ENCODE data around the gene SUPT5H. TPM values are rescaled to one million over a fixed set of nuclear protein-coding genes. Genes with fewer than 3 reads are reported as not detected.

SUPT5H gene
- polyA plus RNA-seq, 1 donor from 2014 or later = 92.5 TPM

DNA sequence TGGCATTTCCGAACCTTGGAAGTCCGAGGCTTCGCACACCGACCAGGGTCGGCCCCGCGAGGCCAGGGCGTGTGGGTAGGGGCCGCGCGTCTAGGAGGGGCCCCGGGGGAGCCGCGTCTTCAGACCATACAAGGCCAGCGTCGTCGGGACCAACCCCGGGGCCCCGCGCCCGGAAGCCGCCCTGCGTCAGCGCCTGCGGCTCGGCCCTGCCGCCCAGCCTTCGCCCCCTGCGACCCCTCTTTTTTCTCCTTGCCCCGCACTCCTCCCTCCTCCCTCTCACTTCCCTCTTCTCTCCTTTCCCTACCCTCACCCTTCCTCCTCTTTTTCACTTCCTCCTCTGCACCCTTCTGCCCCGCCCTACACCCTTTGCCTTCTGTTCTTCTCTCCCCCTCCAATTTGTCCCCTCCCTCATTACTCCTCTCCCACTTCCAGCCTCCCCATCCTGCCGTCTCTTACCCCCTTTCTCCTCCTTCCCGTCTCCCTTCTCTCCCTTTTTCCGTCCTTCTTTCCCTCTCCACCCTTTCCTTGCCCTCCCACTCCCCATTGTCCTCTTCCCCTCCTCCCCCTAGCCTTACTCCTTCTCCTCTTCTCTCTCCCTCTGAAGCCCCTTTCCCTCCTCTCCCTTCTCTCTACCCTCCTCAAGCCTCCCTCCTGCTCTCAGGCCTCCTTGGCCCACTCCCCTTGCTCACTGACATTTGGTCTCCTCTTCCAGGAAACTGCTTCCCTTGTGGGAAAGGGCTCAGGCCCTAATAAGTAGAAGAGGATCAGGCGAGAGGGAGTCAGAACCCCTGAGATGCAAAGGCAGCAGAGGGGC lies 35.2 kb upstream of the SUPT5H start:
- H3K27ac ChIP-seq (ENCODE audit: low read length) = no peak overlapping the region
- H4K20me1 ChIP-seq (ENCODE audit: insufficient read depth) = no peaks in the 10 kb centered on the region
- peak overlapping the region; percentile 52 for H3K9ac ChIP-seq (ENCODE audit: low read length)
- H3K9me3 ChIP-seq (ENCODE audit: low read length) = no peaks in the 10 kb centered on the region
- no peaks in the 10 kb centered on the region for H3K36me3 ChIP-seq (ENCODE audit: insufficient read depth, low read length)
- peaks cover 18% of the 10 kb centered on the region for H3K79me2 ChIP-seq (replicated peaks; ENCODE audit: insufficient read depth, low read length)
- no peak overlapping the region for H2AFZ ChIP-seq (ENCODE audit: low read depth, low read length)
- H3K4me2 ChIP-seq (ENCODE audit: low read length) = no peak overlapping the region
- H3K27me3 ChIP-seq (ENCODE audit: insufficient read depth, low read depth, low read length) = peaks cover 52% of the 10 kb centered on the region
- no peaks in the 10 kb centered on the region for H3F3A ChIP-seq (ENCODE audit: insufficient read depth, low read length, poor library complexity, severe bottlenecking)
- no peaks in the 10 kb centered on the region for H3K9me2 ChIP-seq (ENCODE audit: insufficient read depth, low read length)
- no peak for TF ChIP-seq TAF1 (IDR thresholded peaks at IDR 0.05; ENCODE audit: low read depth)
- TF ChIP-seq MXI1 (conservative IDR thresholded peaks at IDR 0.05; ENCODE audit: poor library complexity, severe bottlenecking) = no peak
- TF ChIP-seq, protein P1, sequence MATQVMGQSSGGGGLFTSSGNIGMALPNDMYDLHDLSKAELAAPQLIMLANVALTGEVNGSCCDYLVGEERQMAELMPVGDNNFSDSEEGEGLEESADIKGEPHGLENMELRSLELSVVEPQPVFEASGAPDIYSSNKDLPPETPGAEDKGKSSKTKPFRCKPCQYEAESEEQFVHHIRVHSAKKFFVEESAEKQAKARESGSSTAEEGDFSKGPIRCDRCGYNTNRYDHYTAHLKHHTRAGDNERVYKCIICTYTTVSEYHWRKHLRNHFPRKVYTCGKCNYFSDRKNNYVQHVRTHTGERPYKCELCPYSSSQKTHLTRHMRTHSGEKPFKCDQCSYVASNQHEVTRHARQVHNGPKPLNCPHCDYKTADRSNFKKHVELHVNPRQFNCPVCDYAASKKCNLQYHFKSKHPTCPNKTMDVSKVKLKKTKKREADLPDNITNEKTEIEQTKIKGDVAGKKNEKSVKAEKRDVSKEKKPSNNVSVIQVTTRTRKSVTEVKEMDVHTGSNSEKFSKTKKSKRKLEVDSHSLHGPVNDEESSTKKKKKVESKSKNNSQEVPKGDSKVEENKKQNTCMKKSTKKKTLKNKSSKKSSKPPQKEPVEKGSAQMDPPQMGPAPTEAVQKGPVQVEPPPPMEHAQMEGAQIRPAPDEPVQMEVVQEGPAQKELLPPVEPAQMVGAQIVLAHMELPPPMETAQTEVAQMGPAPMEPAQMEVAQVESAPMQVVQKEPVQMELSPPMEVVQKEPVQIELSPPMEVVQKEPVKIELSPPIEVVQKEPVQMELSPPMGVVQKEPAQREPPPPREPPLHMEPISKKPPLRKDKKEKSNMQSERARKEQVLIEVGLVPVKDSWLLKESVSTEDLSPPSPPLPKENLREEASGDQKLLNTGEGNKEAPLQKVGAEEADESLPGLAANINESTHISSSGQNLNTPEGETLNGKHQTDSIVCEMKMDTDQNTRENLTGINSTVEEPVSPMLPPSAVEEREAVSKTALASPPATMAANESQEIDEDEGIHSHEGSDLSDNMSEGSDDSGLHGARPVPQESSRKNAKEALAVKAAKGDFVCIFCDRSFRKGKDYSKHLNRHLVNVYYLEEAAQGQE (IDR thresholded peaks at IDR 0.05; ENCODE audit: borderline replicate concordance) = no peak
- H3K4me3 ChIP-seq (ENCODE audit: low read length) = peak overlapping the region; percentile 67

DNA sequence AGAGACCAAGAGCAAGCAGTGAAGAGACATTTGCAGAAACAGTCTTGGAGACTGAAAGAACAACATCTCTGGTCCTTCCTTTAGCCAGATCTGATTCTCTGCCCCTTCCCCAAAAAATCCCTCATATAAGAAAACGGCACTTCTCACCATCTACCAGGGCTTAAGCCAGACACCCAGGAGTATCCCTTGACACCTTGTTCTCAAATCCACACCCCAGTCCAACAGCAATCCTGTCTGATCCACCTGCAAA lies 34.6 kb upstream of the SUPT5H start:
- Histone ChIP-seq H2AFZ (ENCODE audit: low read depth, low read length) (no peak overlapping the region), H3K9me3 (ENCODE audit: low read length) (no peaks in the 10 kb centered on the region), H4K20me1 (ENCODE audit: insufficient read depth) (no peaks in the 10 kb centered on the region), H3K36me3 (ENCODE audit: insufficient read depth, low read length) (no peaks in the 10 kb centered on the region), H3K79me2 (replicated peaks; ENCODE audit: insufficient read depth, low read length) (peaks cover 22% of the 10 kb centered on the region), H3K4me3 (ENCODE audit: low read length) (no peak overlapping the region), H3K27me3 (ENCODE audit: insufficient read depth, low read depth, low read length) (peaks cover 49% of the 10 kb centered on the region), H3F3A (ENCODE audit: insufficient read depth, low read length, poor library complexity, severe bottlenecking) (no peaks in the 10 kb centered on the region), H3K9ac (ENCODE audit: low read length) (no peak overlapping the region), H3K27ac (ENCODE audit: low read length) (no peak overlapping the region), H3K4me2 (ENCODE audit: low read length) (no peak overlapping the region), H3K9me2 (ENCODE audit: insufficient read depth, low read length) (no peaks in the 10 kb centered on the region)
- TF ChIP-seq, protein P2, sequence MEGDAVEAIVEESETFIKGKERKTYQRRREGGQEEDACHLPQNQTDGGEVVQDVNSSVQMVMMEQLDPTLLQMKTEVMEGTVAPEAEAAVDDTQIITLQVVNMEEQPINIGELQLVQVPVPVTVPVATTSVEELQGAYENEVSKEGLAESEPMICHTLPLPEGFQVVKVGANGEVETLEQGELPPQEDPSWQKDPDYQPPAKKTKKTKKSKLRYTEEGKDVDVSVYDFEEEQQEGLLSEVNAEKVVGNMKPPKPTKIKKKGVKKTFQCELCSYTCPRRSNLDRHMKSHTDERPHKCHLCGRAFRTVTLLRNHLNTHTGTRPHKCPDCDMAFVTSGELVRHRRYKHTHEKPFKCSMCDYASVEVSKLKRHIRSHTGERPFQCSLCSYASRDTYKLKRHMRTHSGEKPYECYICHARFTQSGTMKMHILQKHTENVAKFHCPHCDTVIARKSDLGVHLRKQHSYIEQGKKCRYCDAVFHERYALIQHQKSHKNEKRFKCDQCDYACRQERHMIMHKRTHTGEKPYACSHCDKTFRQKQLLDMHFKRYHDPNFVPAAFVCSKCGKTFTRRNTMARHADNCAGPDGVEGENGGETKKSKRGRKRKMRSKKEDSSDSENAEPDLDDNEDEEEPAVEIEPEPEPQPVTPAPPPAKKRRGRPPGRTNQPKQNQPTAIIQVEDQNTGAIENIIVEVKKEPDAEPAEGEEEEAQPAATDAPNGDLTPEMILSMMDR (IDR thresholded peaks at IDR 0.05; ENCODE audit: poor library complexity, severe bottlenecking) = no peak
- TF ChIP-seq EP300 (conservative IDR thresholded peaks at IDR 0.05; ENCODE audit: poor library complexity, severe bottlenecking) = no peak
- TF ChIP-seq TAF1 (IDR thresholded peaks at IDR 0.05; ENCODE audit: low read depth) = no peak
- no peak for TF ChIP-seq EZH2 (IDR thresholded peaks at IDR 0.05; ENCODE audit: borderline replicate concordance, insufficient read depth, low read length, poor library complexity, severe bottlenecking)
- TF ChIP-seq, protein P1 (IDR thresholded peaks at IDR 0.05; ENCODE audit: borderline replicate concordance) = no peak
- no peak for TF ChIP-seq SMC3 (conservative IDR thresholded peaks at IDR 0.05; ENCODE audit: poor library complexity)
- no peak for TF ChIP-seq RAD21 (conservative IDR thresholded peaks at IDR 0.05)
- TF ChIP-seq MXI1 (conservative IDR thresholded peaks at IDR 0.05; ENCODE audit: poor library complexity, severe bottlenecking) = no peak
- TF ChIP-seq POLR2AphosphoS5 (IDR thresholded peaks at IDR 0.05) = no peak

All from neural cell (in vitro differentiated cells).